Memory B cell (primary cell): ENCODE measurements around the gene PDHA1.

Experiments
- ATAC-seq: fragments of 150-1000 bp; cut with Tn5 transposase; 2 replicates; pipeline ENCODE4 v1.10.0; 2021; ENCODE audit warnings: low read depth, mild to moderate bottlenecking, moderate library complexity
- DNase-seq, 2 donors: peaks; one replicate each; pipeline ENCODE4 v3.0.0; 2022; ENCODE audit warnings: low spot score in 2 of 2
- H3K27ac Mint-ChIP-seq: one replicate; pipeline ENCODE4 v1.8.0; 2022; ENCODE audit warnings: mild to moderate bottlenecking, moderate library complexity, mixed read lengths
- H3K27me3 Mint-ChIP-seq: one replicate; pipeline ENCODE4 v1.8.0; 2022; ENCODE audit warnings: mixed read lengths
- H3K36me3 Mint-ChIP-seq: one replicate; pipeline ENCODE4 v1.8.0; 2022; ENCODE audit warnings: mild to moderate bottlenecking, mixed read lengths
- H3K4me1 Mint-ChIP-seq: one replicate; pipeline ENCODE4 v1.8.0; 2022; ENCODE audit warnings: mixed read lengths
- H3K4me3 Mint-ChIP-seq: one replicate; pipeline ENCODE4 v1.8.0; 2022; ENCODE audit warnings: mild to moderate bottlenecking, moderate library complexity, mixed read lengths
- H3K9me3 Mint-ChIP-seq: one replicate; pipeline ENCODE4 v1.8.0; 2022; ENCODE audit warnings: mixed read lengths

The PDHA1 gene

DNA sequence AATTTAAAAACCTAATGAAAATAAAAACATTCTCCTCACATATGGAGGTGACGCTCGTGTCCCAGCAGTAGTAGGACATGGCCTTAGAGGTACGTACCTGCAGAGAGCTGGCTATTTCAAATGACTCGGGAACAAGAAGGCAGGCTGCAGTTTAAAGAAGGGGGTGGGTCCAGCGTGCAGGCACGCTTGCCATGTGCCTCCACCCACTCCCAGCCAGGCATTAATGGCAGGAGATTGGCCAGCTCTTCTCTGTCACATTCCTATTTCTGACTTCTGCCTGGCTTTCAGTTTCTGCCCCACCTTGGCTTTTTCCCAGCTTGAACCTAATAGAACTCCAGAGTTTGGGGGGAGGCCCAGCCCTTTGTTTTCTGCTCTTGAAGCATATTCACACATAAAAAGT is 17.2 kb downstream of the PDHA1 start:
- DNase-seq: no peak
- H3K36me3 Mint-ChIP-seq: peaks cover 9% of the 10 kb centered on the region
- no peak overlapping the region for H3K4me3 Mint-ChIP-seq
- H3K27me3 Mint-ChIP-seq: no peaks in the 10 kb centered on the region
- no peaks in the 10 kb centered on the region for H3K9me3 Mint-ChIP-seq
- no peak for ATAC-seq
- no peak overlapping the region for H3K27ac Mint-ChIP-seq
- H3K4me1 Mint-ChIP-seq: no peaks in the 10 kb centered on the region

- DNase-seq: no peak
- H3K4me1 Mint-ChIP-seq: no peaks in the 10 kb centered on the region
- no peak overlapping the region for H3K27ac Mint-ChIP-seq
- peaks cover 15% of the 10 kb centered on the region for H3K36me3 Mint-ChIP-seq
- H3K4me3 Mint-ChIP-seq: no peak overlapping the region
- no peak for ATAC-seq
- H3K27me3 Mint-ChIP-seq: no peaks in the 10 kb centered on the region
- H3K9me3 Mint-ChIP-seq: peaks cover 1% of the 10 kb centered on the region
These were observed 18.0 kb downstream of the PDHA1 start for GRCh38 chrX:19361701-19362100.

- Mint-ChIP-seq H3K36me3 (peaks cover 14% of the 10 kb centered on the region), H3K4me3 (no peak overlapping the region), H3K9me3 (peaks cover 1% of the 10 kb centered on the region), H3K27ac (no peak overlapping the region), H3K4me1 (peaks cover 7% of the 10 kb centered on the region), H3K27me3 (peaks cover 2% of the 10 kb centered on the region)
- DNase-seq (no peak), ATAC-seq (no peak)
These were observed 24.8 kb downstream of the PDHA1 start for GRCh38 chrX:19368576-19368975.

DNA sequence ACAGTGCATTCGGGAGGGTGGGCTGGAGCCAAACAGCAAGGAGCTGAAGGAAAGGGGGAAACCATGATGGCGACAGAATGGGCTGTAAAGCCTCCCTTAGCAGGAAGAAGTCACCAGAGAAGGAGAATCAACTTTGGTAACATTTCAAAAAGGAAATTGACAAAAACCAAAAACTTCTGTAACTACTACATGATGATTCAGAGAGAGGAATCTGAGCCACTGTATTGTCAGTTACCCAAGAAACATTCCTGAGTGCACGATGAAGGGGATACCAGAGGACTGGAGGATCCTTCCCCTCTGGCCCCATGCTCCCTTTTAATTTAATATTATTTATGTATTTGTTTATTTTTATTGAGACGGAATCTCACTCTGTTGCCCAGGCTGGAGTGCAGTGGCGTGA is 26.3 kb downstream of the PDHA1 start:
- peaks cover 7% of the 10 kb centered on the region for H3K4me1 Mint-ChIP-seq
- H3K27me3 Mint-ChIP-seq: peaks cover 2% of the 10 kb centered on the region
- peaks cover 11% of the 10 kb centered on the region for H3K36me3 Mint-ChIP-seq
- DNase-seq (no peak), ATAC-seq (no peak)
- H3K4me3 Mint-ChIP-seq: no peak overlapping the region
- no peak overlapping the region for H3K27ac Mint-ChIP-seq
- H3K9me3 Mint-ChIP-seq: peaks cover 1% of the 10 kb centered on the region

GRCh38 chrX:19372170-19372546 is 28.4 kb downstream of the PDHA1 start:
- H3K27ac Mint-ChIP-seq: no peak overlapping the region
- no peaks in the 10 kb centered on the region for H3K9me3 Mint-ChIP-seq
- peak overlapping the region; percentile 87 for H3K4me3 Mint-ChIP-seq
- H3K36me3 Mint-ChIP-seq: no peaks in the 10 kb centered on the region
- peak; percentile 83 for ATAC-seq
- peaks cover 2% of the 10 kb centered on the region for H3K27me3 Mint-ChIP-seq
- DNase-seq: peak; percentile 35 to 38
- H3K4me1 Mint-ChIP-seq: peaks cover 7% of the 10 kb centered on the region

- Mint-ChIP-seq H3K27ac (no peak overlapping the region), H3K4me1 (peaks cover 7% of the 10 kb centered on the region), H3K36me3 (no peaks in the 10 kb centered on the region), H3K9me3 (no peaks in the 10 kb centered on the region), H3K27me3 (peaks cover 2% of the 10 kb centered on the region), H3K4me3 (peak overlapping the region; percentile 87)
- peak in 1 of 2 donors; percentile 15 for DNase-seq
- ATAC-seq: peak; percentile 45
These were observed 29.0 kb downstream of the PDHA1 start for GRCh38 chrX:19372547-19373331.

GRCh38 chrX:19373351-19373891 is 29.7 kb downstream of the PDHA1 start:
- no peak for ATAC-seq
- H3K4me3 Mint-ChIP-seq: peak overlapping the region; percentile 87

GRCh38 chrX:19375546-19375945 is 31.8 kb downstream of the PDHA1 start:
- H3K4me3 Mint-ChIP-seq: no peak overlapping the region
- ATAC-seq (no peak), DNase-seq (no peak)
- H3K27me3 Mint-ChIP-seq: peaks cover 2% of the 10 kb centered on the region
- peaks cover 7% of the 10 kb centered on the region for H3K4me1 Mint-ChIP-seq
- H3K36me3 Mint-ChIP-seq: no peaks in the 10 kb centered on the region
- H3K27ac Mint-ChIP-seq: no peak overlapping the region
- no peaks in the 10 kb centered on the region for H3K9me3 Mint-ChIP-seq

More at GRCh38 chrX:19373351-19373891, 29.7 kb downstream of the PDHA1 start:
- Mint-ChIP-seq H3K27me3 (peaks cover 2% of the 10 kb centered on the region), H3K4me1 (peaks cover 7% of the 10 kb centered on the region), H3K9me3 (no peaks in the 10 kb centered on the region), H3K36me3 (no peaks in the 10 kb centered on the region), H3K27ac (no peak overlapping the region)
- no peak for DNase-seq

GRCh38 chrX:19377799-19378198 is 34.1 kb downstream of the PDHA1 start:
- Mint-ChIP-seq H3K4me3 (no peak overlapping the region), H3K4me1 (peaks cover under 1% of the 10 kb centered on the region), H3K27me3 (peaks cover 7% of the 10 kb centered on the region), H3K27ac (no peak overlapping the region), H3K36me3 (no peaks in the 10 kb centered on the region), H3K9me3 (no peaks in the 10 kb centered on the region)
- no peak for DNase-seq
- ATAC-seq: no peak

GRCh38 chrX:19381326-19381725 is 37.6 kb downstream of the PDHA1 start:
- H3K27me3 Mint-ChIP-seq: peaks cover 9% of the 10 kb centered on the region
- H3K27ac Mint-ChIP-seq: no peak overlapping the region
- no peaks in the 10 kb centered on the region for H3K4me1 Mint-ChIP-seq
- H3K9me3 Mint-ChIP-seq: no peaks in the 10 kb centered on the region
- H3K4me3 Mint-ChIP-seq: no peak overlapping the region
- ATAC-seq: no peak
- DNase-seq: no peak
- no peaks in the 10 kb centered on the region for H3K36me3 Mint-ChIP-seq

DNA sequence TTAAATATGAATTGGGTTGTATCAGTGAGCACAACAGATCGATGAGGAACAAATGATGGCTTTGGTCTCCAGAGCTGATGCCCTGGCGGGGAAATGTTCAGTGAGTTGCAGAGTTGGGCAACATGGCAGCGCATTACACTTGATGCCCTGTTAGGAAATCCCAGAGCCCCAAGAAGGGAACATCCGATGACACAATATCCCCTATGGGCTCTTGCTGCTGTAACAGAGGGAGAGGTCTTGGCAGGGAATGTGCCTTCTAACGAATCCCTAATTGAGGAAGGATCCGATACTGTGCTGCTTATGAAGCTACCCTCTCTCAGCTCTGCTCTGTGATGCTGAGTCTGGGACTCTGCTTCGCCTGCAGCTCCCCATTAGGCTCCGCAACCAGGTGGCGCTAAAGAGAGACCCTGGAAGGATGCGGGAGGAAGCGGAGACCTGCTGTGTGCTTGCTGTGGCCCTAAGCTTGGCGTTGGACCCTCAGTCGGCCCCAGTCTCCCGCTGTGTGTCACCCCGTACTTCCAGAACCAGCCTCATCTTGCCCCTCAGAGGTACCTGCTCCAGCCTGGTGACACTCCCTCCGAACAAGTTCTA is 38.9 kb downstream of the PDHA1 start:
- Mint-ChIP-seq H3K4me3 (no peak overlapping the region), H3K9me3 (no peaks in the 10 kb centered on the region), H3K27ac (no peak overlapping the region), H3K4me1 (no peaks in the 10 kb centered on the region), H3K36me3 (no peaks in the 10 kb centered on the region), H3K27me3 (peaks cover 9% of the 10 kb centered on the region)
- DNase-seq (peak; percentile 25 to 29), ATAC-seq (peak; percentile 76)

DNA sequence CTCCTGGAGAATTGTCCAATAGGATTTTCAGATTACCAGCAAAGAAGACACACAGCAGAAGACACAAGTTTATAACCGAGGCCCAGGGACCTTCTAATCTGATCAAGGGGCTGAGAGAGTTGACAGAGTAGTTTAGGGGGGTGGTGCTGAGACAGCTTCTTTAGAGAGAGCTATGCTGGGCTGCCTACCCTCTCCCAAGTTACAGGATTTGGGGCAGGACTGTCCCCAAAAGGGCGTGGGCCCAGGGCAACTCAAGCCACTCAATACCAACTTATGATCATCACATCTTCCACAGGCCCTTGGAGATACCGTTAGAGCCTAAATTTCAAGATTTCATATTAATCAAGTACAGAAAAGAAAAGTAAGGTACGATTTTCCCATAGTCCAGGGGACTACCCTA is 43.0 kb downstream of the PDHA1 start:
- no peak for ATAC-seq
- no peaks in the 10 kb centered on the region for H3K4me1 Mint-ChIP-seq
- peaks cover 2% of the 10 kb centered on the region for H3K27me3 Mint-ChIP-seq
- no peaks in the 10 kb centered on the region for H3K36me3 Mint-ChIP-seq
- H3K4me3 Mint-ChIP-seq: no peak overlapping the region
- no peak overlapping the region for H3K27ac Mint-ChIP-seq
- no peaks in the 10 kb centered on the region for H3K9me3 Mint-ChIP-seq
- DNase-seq: no peak

GRCh38 chrX:19388064-19388679 is 44.4 kb downstream of the PDHA1 start:
- no peak overlapping the region for H3K4me3 Mint-ChIP-seq
- peaks cover 2% of the 10 kb centered on the region for H3K27me3 Mint-ChIP-seq
- H3K36me3 Mint-ChIP-seq: no peaks in the 10 kb centered on the region
- DNase-seq (no peak), ATAC-seq (no peak)
- no peak overlapping the region for H3K27ac Mint-ChIP-seq
- H3K9me3 Mint-ChIP-seq: no peaks in the 10 kb centered on the region
- no peaks in the 10 kb centered on the region for H3K4me1 Mint-ChIP-seq

GRCh38 chrX:19388741-19389140 is 45.0 kb downstream of the PDHA1 start:
- Mint-ChIP-seq H3K4me1 (no peaks in the 10 kb centered on the region), H3K27me3 (peaks cover 2% of the 10 kb centered on the region), H3K9me3 (no peaks in the 10 kb centered on the region), H3K4me3 (no peak overlapping the region), H3K36me3 (no peaks in the 10 kb centered on the region), H3K27ac (no peak overlapping the region)
- ATAC-seq (no peak), DNase-seq (no peak)
